DMS79 (cell line): ENCODE measurements around the gene KSR1.

Experiments used
- DNase-seq: peaks from one replicate; lab custom pipeline; 2025; lab: John Stamatoyannopoulos, UW

Gene KSR1

DNA sequence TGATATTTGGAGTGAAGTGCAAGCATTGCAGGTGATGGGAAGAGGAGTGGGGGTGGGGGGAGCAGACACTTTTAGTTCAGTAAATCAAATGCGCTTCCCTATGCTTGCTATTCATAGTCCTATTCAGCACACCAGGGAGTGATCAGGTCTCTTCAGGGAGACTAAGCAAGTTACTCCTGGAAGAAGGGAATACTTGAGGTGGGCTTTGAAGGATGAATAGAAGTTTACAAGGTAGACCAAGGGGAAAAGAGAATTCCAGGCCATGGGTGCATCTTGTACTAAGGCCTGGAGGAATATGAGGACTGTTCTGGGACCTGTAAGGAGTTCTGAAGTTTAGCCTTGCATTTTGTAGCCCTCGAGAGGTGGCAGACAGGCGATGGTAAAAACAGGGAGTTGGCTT lies 134.6 kb downstream of the KSR1 start:
- no peak for DNase-seq

DNA sequence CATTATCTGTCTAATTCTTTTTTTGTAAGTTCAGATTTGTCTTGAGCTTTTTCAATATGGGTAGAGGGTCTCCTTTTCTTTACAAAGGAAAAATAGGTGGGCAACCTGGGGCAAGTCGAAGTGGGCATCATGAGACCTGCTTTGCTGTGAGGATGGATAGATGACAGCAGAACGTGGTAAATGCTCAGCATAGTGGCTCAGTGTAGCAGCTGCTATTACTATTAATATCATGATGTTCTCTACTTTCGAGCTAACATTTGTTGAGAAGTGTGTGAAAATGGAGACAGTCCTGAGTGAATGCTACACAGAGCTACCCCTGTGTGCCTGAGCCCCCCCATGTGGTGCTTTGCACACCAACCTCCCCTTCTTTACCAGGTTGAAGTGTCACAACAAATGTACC lies 135.7 kb downstream of the KSR1 start:
- no peak for DNase-seq

DNA sequence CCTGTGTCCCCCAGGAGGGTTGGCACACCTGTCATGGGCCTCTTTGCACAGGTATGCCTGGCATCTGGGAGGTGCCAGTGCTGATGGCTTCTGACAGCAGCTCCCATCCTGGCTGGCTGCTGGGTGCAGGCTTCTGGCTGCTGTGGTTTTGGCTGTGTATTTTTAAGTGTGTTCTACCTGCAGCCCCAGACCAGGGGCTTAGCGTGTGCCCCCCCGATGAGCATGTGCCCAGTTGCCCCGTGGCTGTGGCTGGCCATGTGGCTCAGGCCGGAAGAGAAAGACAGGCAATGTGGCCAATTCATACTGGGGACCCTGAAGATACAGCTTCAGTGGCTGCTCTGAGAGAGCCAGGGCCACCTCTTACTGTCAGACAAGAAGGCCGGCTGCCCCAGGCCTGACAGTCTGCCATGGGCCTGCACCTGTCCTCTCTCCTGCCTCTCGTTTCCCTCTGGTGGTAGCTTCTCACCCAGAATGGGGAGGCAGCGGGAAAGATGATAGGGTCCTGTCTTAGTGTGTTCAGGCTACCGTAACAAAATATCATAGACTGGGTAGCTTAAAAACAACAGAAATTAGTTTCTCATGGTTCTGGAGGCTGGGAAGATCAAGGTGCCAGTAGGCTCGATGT lies 137.1 kb downstream of the KSR1 start:
- no peak for DNase-seq

DNA sequence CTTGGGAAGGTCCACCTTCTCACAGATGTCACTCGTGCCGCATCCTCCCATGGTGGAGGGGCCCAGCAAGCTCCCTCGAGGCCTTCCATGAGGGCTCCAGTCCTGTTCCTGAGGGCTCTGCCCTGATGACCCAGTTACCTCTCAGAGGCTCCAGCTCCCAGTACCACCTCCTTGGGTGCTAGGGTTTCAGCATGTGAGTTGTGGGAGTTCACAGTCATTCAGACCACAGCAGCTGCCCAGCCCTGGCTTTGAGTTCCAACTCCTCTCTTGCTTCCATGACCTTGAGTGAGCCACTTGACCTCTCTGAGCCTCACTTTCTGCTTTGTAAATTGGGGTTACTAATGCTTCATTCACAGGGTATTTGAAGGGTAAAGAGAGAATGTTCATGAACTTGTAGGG lies 137.6 kb downstream of the KSR1 start:
- DNase-seq, result no peak

DNA sequence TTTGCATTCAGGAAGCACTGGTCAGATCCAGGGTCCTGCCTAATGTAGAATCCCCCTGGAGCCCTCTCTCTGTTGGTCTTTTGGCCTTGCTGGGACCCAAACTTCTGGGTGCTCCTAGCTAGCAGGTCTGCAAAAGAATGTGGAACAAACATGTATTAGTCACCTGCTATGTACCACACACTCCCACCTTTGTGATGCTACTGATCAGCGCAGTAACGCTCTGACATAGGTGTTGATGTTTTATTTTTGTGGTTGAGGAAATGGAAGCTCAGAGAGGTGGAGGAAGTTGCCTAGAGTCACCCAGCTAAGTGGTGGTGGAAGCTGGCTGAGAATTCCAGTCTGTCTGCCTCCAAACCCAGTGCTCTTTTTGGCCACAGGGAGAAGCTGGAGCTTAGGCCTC lies 139.0 kb downstream of the KSR1 start:
- DNase-seq, result no peak

DNA sequence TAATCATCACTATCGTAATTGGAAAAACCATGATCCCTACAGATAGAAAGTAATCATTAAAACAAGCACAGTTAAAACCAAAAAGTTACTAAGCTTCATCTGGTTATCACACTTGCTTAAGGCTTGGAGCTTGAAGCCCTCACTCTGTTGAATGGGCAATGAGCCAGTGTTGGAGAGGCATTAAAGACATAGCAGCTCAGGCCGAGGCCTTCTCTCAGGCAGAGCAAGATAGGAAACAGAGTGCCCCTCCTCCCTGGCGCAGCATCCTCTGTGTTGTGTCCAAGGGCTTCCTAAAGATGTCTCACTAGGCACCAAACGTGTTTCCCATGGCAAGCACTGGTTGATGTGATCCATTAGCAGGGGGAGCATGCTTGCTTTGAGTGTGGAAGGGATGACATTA lies 139.8 kb downstream of the KSR1 start:
- no peak for DNase-seq

DNA sequence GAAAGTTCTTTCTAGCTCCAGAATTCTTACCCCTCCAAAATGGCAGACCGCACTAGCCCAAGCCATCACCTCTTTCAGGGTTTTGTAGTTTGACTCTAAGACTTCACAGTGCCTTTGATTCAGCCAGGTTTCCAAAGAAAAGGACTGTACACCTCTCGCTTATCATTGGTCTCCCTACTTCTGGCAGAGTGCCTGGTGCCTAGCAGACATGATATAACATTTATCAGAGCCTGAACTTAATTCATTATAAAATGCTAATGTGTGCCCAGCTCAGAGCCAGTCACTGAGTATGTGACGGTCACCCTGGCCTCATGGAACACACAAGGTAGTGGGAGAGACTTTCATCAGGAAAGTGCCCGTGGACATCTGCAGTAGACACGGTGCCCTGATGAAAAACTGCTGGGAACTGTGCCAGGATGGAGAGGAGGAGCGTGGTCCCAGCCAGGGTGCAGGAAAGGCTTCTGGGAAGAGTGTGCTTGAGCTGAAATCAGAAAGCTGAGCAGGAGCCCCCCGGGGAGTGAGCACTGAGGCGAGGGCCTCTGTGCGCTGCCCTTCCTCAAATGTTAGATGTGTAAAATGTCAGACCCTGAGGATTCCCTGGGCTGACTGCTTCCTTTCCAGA lies 140.4 kb downstream of the KSR1 start:
- DNase-seq, result peak; percentile 8

DNA sequence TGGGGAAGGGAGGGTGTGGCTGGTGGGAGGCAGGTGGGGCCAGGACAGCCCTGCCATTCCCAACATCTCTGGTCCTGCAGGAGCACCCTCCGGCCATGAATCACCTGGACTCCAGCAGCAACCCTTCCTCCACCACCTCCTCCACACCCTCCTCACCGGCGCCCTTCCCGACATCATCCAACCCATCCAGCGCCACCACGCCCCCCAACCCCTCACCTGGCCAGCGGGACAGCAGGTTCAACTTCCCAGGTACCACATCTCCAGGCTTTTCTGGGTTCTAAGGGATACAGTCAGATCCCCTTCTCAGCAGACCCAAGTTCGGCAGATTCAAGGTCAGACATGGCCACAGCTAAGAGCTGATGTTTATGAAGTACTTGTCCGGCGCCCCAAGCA lies 140.9 kb downstream of the KSR1 start:
- no peak for DNase-seq

DNA sequence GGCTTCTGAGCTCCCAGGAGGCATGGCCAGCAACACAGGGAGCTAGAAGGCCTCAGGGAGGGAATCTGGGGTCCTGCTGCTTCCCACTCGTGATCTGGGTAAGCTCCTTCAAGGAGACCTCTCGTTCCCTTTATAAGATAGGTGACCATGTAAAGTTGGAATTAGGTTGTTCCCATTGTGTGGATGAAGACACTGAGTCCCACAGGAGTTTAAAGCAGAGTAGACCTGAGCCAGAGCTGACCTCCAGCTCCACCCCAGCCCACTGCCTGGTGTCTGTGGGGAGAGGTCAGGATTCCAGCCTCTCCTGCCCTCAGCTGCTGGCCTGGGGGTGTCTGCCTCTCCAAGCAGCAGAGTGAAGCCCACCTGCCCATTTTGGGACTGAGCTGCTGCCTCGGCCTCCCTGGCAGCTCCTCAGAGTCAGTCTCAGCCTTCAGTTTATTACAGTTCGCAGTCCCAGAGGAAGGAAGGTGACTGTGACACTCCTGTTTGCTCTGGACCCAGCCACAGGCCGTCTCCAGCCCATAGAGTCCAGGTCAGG lies 141.6 kb downstream of the KSR1 start:
- DNase-seq, result no peak

DNA sequence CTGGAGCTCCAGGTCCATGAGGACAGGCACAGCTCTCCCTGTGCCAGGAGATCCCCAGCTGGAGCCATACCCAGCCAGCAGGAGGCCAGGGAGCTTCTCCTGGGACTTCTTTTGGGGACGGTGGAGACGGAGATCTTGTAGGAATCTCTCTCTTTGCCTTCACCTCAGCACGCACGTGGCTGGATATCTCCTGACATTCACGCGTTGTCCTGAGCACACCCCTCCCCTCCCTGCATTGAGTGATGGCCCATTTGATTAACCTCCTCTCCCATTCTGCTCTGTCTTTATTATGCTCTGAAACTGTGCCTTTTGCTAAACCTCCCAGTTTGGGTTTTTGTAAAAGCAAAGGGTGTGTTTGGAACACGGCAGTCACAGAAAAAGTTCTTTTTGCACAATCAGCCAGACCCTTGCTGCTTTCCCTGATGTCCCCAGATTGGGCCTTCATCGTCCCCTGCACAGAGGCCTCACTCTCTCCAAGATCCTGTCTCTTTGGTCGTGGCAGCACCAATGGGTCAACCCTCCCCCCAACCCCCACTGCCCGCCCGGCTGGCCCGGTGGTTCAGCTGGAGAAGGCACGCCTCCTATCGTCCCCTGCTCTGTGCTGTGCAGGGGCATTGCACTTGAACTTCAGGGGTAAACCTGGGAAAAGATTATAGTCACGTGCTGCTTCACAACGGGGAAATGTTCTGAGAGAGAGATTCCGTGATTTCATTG lies 142.2 kb downstream of the KSR1 start:
- DNase-seq, result no peak

DNA sequence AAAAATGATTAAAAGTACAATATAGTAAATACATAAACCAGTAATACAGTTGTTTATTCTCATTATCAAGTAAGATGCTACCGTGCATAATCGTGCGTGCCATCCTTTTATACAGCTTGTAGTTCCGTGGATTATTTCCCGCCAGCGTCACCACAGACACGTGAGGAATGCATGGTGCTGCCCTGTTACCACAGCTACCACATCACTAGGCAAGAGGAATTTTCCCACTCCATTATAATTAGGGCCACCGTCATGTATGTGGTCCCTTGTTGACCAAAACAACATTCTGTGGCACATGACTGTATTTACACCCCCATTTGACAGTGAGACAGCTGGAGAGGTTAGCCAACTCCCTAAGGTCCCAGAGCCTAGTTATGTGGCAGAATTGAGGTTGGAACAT lies 144.2 kb downstream of the KSR1 start:
- DNase-seq, result no peak

DNA sequence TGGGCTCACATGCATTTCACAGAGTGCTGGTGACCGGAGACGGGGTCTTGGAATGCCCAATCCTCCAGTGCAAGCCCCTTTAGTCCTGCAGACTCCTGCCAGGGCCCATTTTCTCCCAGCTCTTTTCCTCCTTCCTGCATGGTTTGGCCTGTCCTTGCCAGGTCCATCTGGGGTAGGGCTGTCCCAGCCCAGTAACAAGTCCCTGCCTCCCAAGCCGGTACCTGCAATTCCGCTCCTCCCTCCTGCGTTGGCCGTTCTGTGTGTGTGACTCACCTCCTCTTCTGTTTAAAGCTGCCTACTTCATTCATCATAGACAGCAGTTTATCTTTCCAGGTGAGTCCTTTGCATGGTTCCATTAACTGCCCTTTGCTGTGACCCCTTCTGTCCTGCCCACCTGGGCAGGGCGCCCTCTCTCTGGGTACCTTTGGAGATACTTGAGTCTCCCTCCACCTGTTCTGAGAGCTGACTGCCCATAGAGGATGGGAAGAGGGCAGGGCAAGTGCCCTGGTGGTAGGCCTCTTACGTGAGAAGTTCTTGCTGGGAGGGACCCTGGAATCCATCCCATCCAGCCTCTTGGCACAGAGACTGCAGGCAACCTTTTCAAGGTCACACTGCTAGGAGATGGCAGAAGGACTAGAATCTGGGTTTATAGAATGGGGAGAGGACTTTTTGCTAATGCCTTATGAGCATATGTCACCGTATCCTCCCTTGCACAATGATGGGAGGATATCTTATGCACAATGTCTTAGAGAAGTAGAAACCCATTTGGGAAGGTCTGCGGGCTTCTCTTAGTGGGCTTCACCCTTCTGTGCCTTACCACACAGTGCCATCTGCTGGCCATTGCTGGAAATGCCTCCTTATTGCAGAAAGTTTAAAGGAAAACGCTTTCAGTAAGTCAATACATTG lies 145.1 kb downstream of the KSR1 start:
- peak; percentile 32 for DNase-seq

DNA sequence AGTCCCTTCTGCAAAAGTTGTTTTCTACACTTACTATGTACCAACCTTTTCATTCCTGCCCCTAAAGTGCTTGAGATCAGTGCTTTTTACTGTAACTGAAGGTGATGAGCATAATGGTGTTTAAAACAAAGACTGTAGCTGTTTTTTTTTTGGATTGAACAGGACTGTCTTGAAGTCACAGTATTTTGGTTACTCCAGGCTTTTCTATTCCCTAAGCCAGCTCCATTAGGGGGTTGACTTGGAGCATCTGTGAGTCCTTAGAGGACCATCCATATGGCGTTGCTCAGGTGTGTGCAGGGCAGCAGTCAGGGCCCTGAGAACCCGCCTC lies 145.7 kb downstream of the KSR1 start:
- DNase-seq, result no peak

DNA sequence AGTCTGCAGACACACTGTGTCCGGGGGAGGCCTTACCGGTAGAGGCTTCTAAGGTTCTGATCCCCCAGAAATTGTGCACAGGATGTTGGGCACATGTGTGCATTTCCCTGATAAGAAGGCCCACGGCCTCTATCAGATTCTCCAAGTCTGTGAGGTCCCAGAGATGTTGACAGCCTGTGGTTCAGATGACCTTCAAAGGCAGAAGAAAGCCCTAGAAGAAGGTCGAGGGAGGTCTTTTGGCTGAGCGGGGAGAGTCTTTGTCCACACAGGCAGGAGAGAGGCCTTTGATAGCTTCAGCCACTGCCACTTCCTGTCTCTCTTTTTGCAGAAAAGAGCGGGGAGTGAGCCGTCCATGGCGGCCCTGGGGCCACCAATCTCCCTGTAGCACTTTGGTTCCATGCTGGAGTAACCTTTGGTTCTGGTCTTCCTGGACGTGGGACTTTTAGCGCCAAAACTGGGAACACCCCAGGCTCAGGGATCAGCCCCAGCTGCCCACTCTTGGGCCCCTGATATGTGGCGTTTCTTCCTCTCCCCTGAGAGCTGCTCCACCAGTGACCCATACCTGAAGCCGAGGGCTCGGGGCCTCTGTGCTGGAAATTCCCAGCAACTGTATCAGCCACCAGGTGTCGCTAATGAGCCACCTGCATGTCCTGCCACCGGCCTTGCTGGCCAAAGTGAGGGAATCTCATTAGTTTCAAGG lies 146.6 kb downstream of the KSR1 start:
- no peak for DNase-seq

DNA sequence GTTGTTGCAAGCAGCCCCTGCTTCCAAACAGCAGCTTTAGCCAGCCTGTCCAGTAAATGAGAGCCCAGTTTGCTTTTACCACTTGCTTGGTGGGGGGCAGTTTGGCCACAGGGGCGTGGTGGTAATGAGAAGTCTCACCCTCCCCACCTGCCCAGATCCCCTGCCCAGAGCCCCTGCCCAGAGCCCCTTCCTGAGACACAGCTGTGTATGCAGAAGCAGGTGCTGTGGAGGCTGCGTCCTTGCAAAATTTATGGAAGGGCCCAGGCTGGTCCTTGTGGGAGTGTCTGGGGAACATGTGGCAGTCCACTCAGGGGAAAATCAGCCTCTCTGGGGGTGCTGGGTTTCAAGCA lies 147.1 kb downstream of the KSR1 start:
- no peak for DNase-seq

DNA sequence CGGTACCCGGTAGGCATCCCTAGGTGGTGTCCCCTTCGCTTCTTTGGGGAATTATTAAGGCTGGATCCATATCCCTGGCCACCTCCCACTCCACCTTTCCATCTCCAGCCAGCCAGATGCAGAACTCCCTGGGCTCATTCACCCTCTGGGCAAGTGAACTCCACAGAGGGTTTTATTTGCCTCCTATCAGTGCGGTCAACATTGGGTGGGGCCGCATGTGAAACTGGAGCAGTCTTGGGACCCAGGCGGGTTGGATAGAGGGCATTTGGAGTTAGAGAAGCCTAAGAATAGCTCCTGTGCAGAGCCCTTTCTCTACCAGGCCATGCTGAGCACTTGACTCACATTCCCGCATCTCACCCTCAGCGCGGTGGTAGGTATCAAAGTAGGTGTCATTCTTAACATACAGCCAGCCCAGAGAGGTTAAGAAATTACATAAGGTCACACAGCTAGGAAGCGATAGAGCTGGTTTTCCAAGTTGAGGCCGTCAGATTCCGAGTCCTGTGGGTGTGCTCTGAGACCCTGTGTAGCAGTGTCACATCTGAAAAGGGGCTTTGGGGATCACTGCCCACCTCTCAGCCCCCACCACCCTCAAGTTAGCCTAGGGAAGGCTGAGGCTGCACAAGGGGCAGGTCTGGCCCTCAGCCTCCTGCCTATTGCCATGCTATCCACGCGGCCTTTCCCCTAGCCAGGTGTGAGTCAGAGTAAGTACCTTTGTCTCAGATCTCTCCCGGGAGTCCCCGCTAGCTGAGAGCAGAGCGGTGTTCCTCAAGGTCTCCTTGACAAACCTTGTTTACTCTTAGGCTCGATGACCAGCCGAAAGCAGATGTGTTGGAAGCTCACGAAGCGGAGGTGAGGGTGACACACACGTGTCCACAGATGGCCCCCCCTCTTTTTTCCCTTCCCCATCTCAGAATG lies 147.9 kb downstream of the KSR1 start:
- DNase-seq, result no peak

DNA sequence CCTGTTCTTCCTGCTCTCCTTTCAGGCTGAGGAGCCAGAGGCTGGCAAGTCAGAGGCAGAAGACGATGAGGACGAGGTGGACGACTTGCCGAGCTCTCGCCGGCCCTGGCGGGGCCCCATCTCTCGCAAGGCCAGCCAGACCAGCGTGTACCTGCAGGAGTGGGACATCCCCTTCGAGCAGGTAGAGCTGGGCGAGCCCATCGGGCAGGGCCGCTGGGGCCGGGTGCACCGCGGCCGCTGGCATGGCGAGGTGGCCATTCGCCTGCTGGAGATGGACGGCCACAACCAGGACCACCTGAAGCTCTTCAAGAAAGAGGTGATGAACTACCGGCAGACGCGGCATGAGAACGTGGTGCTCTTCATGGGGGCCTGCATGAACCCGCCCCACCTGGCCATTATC lies 149.2 kb downstream of the KSR1 start:
- DNase-seq, result no peak

DNA sequence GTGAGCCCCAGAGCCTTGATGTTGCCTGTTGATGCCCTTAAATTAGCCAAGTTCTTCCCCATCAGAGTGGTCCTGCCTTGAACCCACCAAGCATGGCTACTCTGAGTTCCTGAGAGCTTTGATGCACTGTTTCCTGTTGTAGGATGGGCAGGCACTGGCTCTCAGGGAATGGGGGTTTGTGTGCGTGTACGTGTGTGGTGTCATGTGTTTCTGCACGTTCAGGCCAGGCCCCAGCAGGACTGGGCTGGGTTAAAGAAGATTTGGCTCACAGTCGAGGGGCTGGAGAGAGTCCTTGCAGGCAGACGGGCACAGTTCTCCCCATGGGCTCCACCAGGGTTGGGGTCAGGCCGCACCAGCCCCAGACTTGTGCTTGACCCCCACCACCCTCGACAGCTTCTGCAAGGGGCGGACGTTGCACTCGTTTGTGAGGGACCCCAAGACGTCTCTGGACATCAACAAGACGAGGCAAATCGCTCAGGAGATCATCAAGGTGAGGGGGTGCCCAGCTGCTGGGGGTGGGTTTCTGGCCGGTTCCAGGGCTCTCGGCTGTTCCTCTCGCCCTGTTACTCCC lies 151.4 kb downstream of the KSR1 start:
- DNase-seq, result no peak

DNA sequence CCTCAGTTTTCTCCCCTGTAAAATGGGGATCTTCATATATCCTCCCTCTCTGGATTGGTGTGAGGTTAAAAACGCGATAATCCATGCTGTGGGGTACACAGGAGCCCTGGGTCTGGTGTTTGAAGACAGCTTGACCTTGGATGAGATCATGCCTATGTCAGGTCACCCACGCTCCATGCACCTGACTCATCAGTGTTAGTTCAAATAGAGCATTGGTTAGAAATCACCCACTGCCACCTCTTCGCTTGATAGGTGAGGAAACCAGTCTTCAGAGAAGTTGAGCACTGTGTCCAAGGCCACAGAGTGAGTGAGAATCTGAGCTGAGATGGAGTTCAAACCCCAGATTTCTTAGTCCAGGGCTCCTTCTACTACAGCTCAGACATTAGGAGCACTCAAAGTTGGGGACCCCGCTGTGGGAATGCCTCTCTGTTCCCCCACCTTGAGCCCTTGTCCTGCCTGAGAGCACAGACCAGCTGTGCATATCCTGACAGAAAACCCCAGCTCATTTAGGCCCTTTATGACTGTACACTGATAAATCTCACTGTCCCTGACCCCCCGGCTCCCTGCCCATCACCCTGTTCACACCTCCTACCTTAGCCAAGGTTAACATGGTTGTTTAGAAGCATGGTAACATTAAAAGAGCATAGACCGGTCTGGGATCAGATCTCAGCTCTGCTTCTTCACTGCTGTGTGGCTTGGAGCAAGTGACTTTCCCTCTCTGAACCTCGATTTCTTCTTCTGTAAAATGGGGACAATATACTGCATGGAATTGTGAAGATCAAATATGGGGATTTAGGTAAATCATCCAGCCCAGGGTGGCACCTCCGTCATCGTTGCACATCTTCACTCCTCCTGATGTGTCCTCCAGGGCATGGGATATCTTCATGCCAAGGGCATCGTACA lies 152.3 kb downstream of the KSR1 start:
- no peak for DNase-seq
